ENCODE results near the gene EPHB4. TPM values are rescaled to one million over a fixed set of nuclear protein-coding genes. Genes with fewer than 3 reads are reported as not detected.
"Not testable (repeated sequence)": the region's sequence is repeated elsewhere in the genome, so short reads cannot be mapped to it uniquely, and the experiment has no call there.

EPHB4 gene
- total and polyA plus RNA-seq, 2 donors (not counting 3 experiments of a cell fraction or from before 2014, with no cell fraction given): 193 to 274 TPM

DNA sequence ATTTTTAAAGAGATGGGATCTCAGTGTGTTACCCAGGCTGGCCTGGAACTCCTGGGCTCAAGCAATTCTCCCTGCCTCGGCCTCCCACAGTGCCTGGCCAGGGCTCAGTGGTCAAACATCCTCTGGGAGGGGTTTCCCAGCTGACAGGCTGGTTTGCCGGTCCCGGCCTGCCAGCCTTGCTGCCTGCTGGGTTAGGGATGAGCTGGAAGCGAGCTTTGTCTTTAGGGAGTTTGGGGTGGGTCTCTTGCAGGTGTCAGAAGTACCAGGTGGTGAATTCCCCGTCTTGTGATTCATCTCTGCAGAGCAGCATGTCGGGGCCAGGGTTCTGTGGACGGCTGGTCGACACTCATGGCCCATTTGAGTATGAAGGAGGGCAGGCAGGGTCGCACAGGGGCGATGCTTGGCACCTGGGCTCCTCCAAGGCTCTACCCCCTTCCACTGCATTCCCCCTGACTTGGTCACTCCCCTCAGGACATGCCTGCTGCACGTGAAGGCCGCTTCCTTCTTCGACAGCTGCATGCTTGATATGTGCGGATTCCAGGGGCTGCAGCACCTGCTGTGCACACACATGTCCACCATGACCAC, 63.7 kb downstream of the EPHB4 start:
- no peaks in the 10 kb centered on the region for H3K4me1 ChIP-seq (ENCODE audit: control insufficient read depth, extremely low read depth, insufficient read depth, low read length)
- BruUV-seq (replicated peaks): no TSS peak
- no peak overlapping the region for H3K4me2 ChIP-seq (ENCODE audit: insufficient read depth, low read length)
- intact Hi-C loops (cut with micrococcal nuclease): no loop called here
- H3K79me2 ChIP-seq (ENCODE audit: control insufficient read depth, insufficient read depth, low read length): no peaks in the 10 kb centered on the region
- no peak overlapping the region for H2AFZ ChIP-seq (ENCODE audit: low read depth, low read length)
- no peak overlapping the region for H3K4me3 ChIP-seq (replicated peaks in 1 of 3; ENCODE audit: insufficient read depth in 1 of 3, low read depth in 1 of 3, low read length in 3 of 3)
- no peak for TF ChIP-seq FOS (IDR thresholded peaks at IDR 0.05; ENCODE audit: borderline replicate concordance, insufficient read depth, low read length)
- TF ChIP-seq EZH2 (IDR thresholded peaks at IDR 0.05; ENCODE audit: borderline replicate concordance, low read depth, low read length, severe bottlenecking): no peak
- TF ChIP-seq GATA2 (IDR thresholded peaks at IDR 0.05; ENCODE audit: insufficient read depth, insufficient read length, low read depth, low read length): no peak
- TF ChIP-seq POLR2AphosphoS5 (IDR thresholded peaks at IDR 0.05; ENCODE audit: insufficient read depth, low read depth, low read length): no peak
- TF ChIP-seq MYC (IDR thresholded peaks at IDR 0.05; ENCODE audit: low read depth, low read length): no peak
- TF ChIP-seq, protein P1, sequence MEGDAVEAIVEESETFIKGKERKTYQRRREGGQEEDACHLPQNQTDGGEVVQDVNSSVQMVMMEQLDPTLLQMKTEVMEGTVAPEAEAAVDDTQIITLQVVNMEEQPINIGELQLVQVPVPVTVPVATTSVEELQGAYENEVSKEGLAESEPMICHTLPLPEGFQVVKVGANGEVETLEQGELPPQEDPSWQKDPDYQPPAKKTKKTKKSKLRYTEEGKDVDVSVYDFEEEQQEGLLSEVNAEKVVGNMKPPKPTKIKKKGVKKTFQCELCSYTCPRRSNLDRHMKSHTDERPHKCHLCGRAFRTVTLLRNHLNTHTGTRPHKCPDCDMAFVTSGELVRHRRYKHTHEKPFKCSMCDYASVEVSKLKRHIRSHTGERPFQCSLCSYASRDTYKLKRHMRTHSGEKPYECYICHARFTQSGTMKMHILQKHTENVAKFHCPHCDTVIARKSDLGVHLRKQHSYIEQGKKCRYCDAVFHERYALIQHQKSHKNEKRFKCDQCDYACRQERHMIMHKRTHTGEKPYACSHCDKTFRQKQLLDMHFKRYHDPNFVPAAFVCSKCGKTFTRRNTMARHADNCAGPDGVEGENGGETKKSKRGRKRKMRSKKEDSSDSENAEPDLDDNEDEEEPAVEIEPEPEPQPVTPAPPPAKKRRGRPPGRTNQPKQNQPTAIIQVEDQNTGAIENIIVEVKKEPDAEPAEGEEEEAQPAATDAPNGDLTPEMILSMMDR (IDR thresholded peaks at IDR 0.05; ENCODE audit: extremely low read depth in 1 of 2, insufficient read depth in 1 of 2, low read depth in 1 of 2, low read length in 2 of 2): no peak
- TF ChIP-seq POLR2A (IDR thresholded peaks at IDR 0.05; ENCODE audit: low read depth, low read length): no peak
- TF ChIP-seq, protein P2, sequence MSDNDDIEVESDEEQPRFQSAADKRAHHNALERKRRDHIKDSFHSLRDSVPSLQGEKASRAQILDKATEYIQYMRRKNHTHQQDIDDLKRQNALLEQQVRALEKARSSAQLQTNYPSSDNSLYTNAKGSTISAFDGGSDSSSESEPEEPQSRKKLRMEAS (IDR thresholded peaks at IDR 0.05; ENCODE audit: insufficient read depth, insufficient read length): no peak
- no peak for TF ChIP-seq JUN (IDR thresholded peaks at IDR 0.05; ENCODE audit: borderline replicate concordance, insufficient read depth, insufficient read length, low read depth)
- no peak overlapping the region for H3K27ac ChIP-seq (ENCODE audit: insufficient read depth, low read depth, low read length)
- POLR2A ChIA-PET: no interaction called here
- no peaks in the 10 kb centered on the region for H3K9me3 ChIP-seq (replicated peaks; ENCODE audit: control insufficient read depth, insufficient read depth, low read length)
- dilution Hi-C loops (cut with MboI; ENCODE audit: extremely low pct_ligation_motif_present, low sequenced_read_pairs): no loop called here
- CTCF ChIA-PET: no interaction called here
- H3K9ac ChIP-seq (replicated peaks; ENCODE audit: extremely low read depth, insufficient read depth, low read length): no peak overlapping the region
- H3K27me3 ChIP-seq (ENCODE audit: control insufficient read depth in 2 of 2, insufficient read depth in 2 of 2, low read length in 2 of 2): peaks cover 0 to 2% of the 10 kb centered on the region in 2 experiments
- H3K36me3 ChIP-seq (ENCODE audit: control insufficient read depth in 2 of 2, extremely low read depth in 1 of 2, insufficient read depth in 2 of 2, low read length in 2 of 2): no peaks in the 10 kb centered on the region
- H3K9me1 ChIP-seq (replicated peaks; ENCODE audit: control insufficient read depth, extremely low read depth, insufficient read depth, low read length): no peaks in the 10 kb centered on the region
- FAIRE-seq: no peak
- DNase-seq (ENCODE audit: low read depth, low spot score): no peak
- no peaks in the 10 kb centered on the region for H4K20me1 ChIP-seq (replicated peaks; ENCODE audit: control insufficient read depth, extremely low read depth, insufficient read depth, low read length)

DNA sequence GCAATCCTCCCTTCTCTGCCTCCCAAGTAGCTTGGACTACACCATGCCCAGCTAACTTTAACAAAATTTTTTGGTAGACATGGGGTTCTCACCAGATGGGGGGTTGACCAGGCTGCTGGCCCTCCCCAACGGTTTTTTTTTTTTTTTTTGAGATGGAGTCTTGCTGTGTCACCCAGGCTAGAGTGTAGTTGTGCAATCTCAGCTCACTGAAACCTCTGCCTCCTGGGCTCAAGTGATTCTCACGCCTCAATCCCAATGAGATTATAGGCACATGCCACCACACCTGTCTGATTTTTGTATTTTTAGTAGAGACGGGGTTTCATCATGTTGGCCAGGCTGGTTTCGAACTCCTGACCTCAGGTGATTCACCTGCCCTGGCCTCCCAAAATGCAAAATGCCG, 64.5 kb downstream of the EPHB4 start:
- BruUV-seq (replicated peaks); DNase-seq (ENCODE audit: low read depth, low spot score); H4K20me1 ChIP-seq (replicated peaks; ENCODE audit: control insufficient read depth, extremely low read depth, insufficient read depth, low read length); FAIRE-seq; H2AFZ ChIP-seq (ENCODE audit: low read depth, low read length); dilution Hi-C loops (cut with MboI; ENCODE audit: extremely low pct_ligation_motif_present, low sequenced_read_pairs); H3K9me1 ChIP-seq (replicated peaks; ENCODE audit: control insufficient read depth, extremely low read depth, insufficient read depth, low read length); intact Hi-C loops (cut with micrococcal nuclease); H3K27me3 ChIP-seq (ENCODE audit: control insufficient read depth in 2 of 2, insufficient read depth in 2 of 2, low read length in 2 of 2); H3K9ac ChIP-seq (replicated peaks; ENCODE audit: extremely low read depth, insufficient read depth, low read length); H3K4me3 ChIP-seq (replicated peaks in 1 of 3; ENCODE audit: insufficient read depth in 1 of 3, low read depth in 1 of 3, low read length in 3 of 3); H3K79me2 ChIP-seq (ENCODE audit: control insufficient read depth, insufficient read depth, low read length); H3K9me3 ChIP-seq (replicated peaks; ENCODE audit: control insufficient read depth, insufficient read depth, low read length); H3K4me1 ChIP-seq (ENCODE audit: control insufficient read depth, extremely low read depth, insufficient read depth, low read length); H3K27ac ChIP-seq (ENCODE audit: insufficient read depth, low read depth, low read length); H3K4me2 ChIP-seq (ENCODE audit: insufficient read depth, low read length); H3K36me3 ChIP-seq (ENCODE audit: control insufficient read depth in 2 of 2, extremely low read depth in 1 of 2, insufficient read depth in 2 of 2, low read length in 2 of 2): not testable (repeated sequence)
- CTCF ChIA-PET: interaction anchor here (0.7 to 1.1 kb wide), 2 partner anchors 10 to 71 kb away, joined by 3 to 4 read pairs; no protein-coding TSS in a partner anchor
- POLR2A ChIA-PET: interaction anchor here (0.7 kb wide), 2 partner anchors 36 to 47 kb away, joined by 5 read pairs; no protein-coding TSS in a partner anchor

Measured in endothelial cell of umbilical vein (primary cell).